SK-N-SH (cell line): ENCODE data around the gene SSTR3.

Source experiments
- EP300 ChIP-seq, 2 experiments: IDR thresholded peaks; 2 replicates each; pipeline versions ENCODE4 v1.4.0 to v1.6.1; 2012; ENCODE audit warnings: borderline replicate concordance in 1 of 2, low read depth in 1 of 2, low read length in 1 of 2
- EZH2phosphoT487 ChIP-seq: fragments of 200-600 bp; sonication (generic); IDR thresholded peaks from 2 replicates; pipeline ENCODE4 v1.6.1; 2017; ENCODE audit warnings: low read depth, mixed run types, mild to moderate bottlenecking, antibody characterized with exemption, moderate library complexity, borderline replicate concordance
- FOXM1 ChIP-seq: IDR thresholded peaks from 2 replicates; pipeline ENCODE4 v1.4.0; 2012; ENCODE audit warnings: low read depth, mild to moderate bottlenecking
- GABPA ChIP-seq: IDR thresholded peaks from 2 replicates; pipeline ENCODE4 v1.4.0; 2012; ENCODE audit warnings: low read depth, mild to moderate bottlenecking
- NRF1 ChIP-seq: IDR thresholded peaks from 2 replicates; pipeline ENCODE4 v1.6.1; 2012; ENCODE audit warnings: low read depth, mild to moderate bottlenecking, low read length
- RCOR1 ChIP-seq: fragments of 150-350 bp; IDR thresholded peaks from 2 replicates; pipeline ENCODE4 v1.6.1; 2017; ENCODE audit warnings: antibody characterized with exemption, low read length
- SIN3A ChIP-seq: IDR thresholded peaks from 2 replicates; pipeline ENCODE4 v1.6.1; 2012; ENCODE audit warnings: low read depth, mild to moderate bottlenecking, low read length, moderate library complexity, borderline replicate concordance
- TF ChIP-seq, protein P1 (sequence below): fragments of 200-600 bp; sonication (generic); IDR thresholded peaks from 2 replicates; pipeline ENCODE4 v1.6.1; 2017; ENCODE audit warnings: antibody characterized with exemption, mild to moderate bottlenecking, moderate library complexity
- TF ChIP-seq, protein P2 (sequence below): fragments of 150-350 bp; IDR thresholded peaks from 2 replicates; pipeline ENCODE4 v1.6.1; 2017; ENCODE audit warnings: antibody characterized with exemption, low read length, low read depth, borderline replicate concordance
- TF ChIP-seq, protein P3 (sequence below): IDR thresholded peaks from 2 replicates; pipeline ENCODE4 v1.4.0; 2012; ENCODE audit warnings: low read depth, borderline replicate concordance
- TF ChIP-seq, protein P4 (sequence below): IDR thresholded peaks from 2 replicates; pipeline ENCODE4 v1.6.1; 2012; ENCODE audit warnings: mild to moderate bottlenecking, low read depth, low read length, moderate library complexity
- TF ChIP-seq, protein P5 (sequence below): IDR thresholded peaks from 2 replicates; pipeline ENCODE4; 2012

DNA sequence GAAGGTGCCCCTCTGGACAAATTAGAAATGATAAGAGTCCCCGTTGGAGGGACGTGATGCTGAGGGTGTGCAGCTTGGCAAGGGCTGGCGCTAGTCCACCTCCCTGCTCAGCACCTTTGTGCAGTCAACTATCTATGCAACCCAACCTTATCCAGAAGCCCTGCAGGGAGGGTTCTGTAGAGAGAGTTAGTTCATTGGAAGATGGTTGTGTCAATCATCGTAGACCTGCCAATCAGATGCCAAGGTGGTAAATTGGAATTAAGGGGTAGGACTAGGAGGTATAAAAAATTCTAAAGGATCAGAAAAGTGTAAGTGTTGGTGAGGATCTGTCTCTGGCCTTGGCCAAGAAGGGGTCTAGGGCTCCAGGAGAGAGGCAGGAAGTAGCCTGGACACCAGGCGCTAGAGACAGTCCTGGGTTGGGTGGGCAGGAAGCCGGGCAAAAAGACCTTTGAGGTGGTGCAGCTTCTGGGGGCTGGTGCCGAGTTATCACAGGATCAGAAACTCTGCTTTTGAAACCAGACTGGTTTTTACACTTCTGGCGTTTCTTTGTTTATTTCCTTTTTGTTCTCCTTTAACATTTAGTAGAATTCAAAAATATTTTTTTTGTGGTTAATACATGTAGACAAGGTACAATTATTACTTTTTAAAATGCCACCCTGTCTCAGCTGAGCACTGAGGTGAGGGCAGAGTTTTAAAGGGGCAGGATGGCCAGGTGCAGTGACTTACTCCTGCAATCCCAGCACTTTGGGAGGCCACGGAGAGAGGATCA lies 25.9 kb downstream of the SSTR3 start:
- TF ChIP-seq SIN3A (no peak), EZH2phosphoT487 (no peak), GABPA (no peak), FOXM1 (no peak), EP300 (IDR thresholded peaks at IDR 0.05; ENCODE audit: borderline replicate concordance in 1 of 2, low read depth in 1 of 2, low read length in 1 of 2) (no peak), RCOR1 (no peak), NRF1 (no peak)
- TF ChIP-seq, protein P1, sequence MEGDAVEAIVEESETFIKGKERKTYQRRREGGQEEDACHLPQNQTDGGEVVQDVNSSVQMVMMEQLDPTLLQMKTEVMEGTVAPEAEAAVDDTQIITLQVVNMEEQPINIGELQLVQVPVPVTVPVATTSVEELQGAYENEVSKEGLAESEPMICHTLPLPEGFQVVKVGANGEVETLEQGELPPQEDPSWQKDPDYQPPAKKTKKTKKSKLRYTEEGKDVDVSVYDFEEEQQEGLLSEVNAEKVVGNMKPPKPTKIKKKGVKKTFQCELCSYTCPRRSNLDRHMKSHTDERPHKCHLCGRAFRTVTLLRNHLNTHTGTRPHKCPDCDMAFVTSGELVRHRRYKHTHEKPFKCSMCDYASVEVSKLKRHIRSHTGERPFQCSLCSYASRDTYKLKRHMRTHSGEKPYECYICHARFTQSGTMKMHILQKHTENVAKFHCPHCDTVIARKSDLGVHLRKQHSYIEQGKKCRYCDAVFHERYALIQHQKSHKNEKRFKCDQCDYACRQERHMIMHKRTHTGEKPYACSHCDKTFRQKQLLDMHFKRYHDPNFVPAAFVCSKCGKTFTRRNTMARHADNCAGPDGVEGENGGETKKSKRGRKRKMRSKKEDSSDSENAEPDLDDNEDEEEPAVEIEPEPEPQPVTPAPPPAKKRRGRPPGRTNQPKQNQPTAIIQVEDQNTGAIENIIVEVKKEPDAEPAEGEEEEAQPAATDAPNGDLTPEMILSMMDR: no peak
- TF ChIP-seq, protein P2, sequence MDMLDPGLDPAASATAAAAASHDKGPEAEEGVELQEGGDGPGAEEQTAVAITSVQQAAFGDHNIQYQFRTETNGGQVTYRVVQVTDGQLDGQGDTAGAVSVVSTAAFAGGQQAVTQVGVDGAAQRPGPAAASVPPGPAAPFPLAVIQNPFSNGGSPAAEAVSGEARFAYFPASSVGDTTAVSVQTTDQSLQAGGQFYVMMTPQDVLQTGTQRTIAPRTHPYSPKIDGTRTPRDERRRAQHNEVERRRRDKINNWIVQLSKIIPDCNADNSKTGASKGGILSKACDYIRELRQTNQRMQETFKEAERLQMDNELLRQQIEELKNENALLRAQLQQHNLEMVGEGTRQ: no peak
- TF ChIP-seq, protein P3, sequence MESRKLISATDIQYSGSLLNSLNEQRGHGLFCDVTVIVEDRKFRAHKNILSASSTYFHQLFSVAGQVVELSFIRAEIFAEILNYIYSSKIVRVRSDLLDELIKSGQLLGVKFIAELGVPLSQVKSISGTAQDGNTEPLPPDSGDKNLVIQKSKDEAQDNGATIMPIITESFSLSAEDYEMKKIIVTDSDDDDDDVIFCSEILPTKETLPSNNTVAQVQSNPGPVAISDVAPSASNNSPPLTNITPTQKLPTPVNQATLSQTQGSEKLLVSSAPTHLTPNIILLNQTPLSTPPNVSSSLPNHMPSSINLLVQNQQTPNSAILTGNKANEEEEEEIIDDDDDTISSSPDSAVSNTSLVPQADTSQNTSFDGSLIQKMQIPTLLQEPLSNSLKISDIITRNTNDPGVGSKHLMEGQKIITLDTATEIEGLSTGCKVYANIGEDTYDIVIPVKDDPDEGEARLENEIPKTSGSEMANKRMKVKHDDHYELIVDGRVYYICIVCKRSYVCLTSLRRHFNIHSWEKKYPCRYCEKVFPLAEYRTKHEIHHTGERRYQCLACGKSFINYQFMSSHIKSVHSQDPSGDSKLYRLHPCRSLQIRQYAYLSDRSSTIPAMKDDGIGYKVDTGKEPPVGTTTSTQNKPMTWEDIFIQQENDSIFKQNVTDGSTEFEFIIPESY: no peak
- TF ChIP-seq, protein P4, sequence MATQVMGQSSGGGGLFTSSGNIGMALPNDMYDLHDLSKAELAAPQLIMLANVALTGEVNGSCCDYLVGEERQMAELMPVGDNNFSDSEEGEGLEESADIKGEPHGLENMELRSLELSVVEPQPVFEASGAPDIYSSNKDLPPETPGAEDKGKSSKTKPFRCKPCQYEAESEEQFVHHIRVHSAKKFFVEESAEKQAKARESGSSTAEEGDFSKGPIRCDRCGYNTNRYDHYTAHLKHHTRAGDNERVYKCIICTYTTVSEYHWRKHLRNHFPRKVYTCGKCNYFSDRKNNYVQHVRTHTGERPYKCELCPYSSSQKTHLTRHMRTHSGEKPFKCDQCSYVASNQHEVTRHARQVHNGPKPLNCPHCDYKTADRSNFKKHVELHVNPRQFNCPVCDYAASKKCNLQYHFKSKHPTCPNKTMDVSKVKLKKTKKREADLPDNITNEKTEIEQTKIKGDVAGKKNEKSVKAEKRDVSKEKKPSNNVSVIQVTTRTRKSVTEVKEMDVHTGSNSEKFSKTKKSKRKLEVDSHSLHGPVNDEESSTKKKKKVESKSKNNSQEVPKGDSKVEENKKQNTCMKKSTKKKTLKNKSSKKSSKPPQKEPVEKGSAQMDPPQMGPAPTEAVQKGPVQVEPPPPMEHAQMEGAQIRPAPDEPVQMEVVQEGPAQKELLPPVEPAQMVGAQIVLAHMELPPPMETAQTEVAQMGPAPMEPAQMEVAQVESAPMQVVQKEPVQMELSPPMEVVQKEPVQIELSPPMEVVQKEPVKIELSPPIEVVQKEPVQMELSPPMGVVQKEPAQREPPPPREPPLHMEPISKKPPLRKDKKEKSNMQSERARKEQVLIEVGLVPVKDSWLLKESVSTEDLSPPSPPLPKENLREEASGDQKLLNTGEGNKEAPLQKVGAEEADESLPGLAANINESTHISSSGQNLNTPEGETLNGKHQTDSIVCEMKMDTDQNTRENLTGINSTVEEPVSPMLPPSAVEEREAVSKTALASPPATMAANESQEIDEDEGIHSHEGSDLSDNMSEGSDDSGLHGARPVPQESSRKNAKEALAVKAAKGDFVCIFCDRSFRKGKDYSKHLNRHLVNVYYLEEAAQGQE: no peak
- TF ChIP-seq, protein P5, sequence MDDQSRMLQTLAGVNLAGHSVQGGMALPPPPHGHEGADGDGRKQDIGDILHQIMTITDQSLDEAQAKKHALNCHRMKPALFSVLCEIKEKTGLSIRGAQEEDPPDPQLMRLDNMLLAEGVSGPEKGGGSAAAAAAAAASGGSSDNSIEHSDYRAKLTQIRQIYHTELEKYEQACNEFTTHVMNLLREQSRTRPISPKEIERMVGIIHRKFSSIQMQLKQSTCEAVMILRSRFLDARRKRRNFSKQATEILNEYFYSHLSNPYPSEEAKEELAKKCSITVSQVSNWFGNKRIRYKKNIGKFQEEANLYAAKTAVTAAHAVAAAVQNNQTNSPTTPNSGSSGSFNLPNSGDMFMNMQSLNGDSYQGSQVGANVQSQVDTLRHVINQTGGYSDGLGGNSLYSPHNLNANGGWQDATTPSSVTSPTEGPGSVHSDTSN: peak; percentile 99
